ENCODE results near the gene AKAP1. TPM values are rescaled to one million over a fixed set of nuclear protein-coding genes. Genes with fewer than 3 reads are reported as not detected.

Gene AKAP1
- total RNA-seq, 2 experiments from 2014 or later, result 27.3 to 28.6 TPM

DNA sequence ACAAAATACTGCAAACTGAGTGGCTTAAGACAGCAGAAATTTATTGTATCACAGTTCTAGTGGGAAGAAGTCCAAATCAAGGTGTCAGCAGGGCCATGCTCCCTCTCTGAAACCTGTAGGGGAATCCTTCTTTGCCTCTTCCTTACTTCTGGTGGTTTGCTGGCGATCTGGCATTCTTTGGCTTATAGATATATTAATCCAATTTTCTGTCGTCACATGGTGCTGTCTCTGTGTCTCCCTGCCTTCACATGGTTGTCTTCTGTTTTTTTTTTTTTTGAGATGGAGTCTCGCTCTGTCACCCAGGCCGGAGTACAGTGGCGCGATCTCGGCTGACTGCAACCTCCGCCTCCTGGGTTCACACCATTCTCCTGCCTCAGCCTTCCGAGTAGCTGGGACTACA is 6.8 kb upstream of the AKAP1 start:
- no peaks in the 10 kb centered on the region for H3K9me3 Mint-ChIP-seq
- CTCF ChIA-PET, result no interaction called here
- H3K4me3 Mint-ChIP-seq, result no peak overlapping the region
- intact Hi-C loops (cut with micrococcal nuclease), result no loop called here
- no peaks in the 10 kb centered on the region for H3K36me3 Mint-ChIP-seq (ENCODE audit: low read depth)
- DNase-seq (no peak), ATAC-seq (no peak)
- TF ChIP-seq, protein P1, sequence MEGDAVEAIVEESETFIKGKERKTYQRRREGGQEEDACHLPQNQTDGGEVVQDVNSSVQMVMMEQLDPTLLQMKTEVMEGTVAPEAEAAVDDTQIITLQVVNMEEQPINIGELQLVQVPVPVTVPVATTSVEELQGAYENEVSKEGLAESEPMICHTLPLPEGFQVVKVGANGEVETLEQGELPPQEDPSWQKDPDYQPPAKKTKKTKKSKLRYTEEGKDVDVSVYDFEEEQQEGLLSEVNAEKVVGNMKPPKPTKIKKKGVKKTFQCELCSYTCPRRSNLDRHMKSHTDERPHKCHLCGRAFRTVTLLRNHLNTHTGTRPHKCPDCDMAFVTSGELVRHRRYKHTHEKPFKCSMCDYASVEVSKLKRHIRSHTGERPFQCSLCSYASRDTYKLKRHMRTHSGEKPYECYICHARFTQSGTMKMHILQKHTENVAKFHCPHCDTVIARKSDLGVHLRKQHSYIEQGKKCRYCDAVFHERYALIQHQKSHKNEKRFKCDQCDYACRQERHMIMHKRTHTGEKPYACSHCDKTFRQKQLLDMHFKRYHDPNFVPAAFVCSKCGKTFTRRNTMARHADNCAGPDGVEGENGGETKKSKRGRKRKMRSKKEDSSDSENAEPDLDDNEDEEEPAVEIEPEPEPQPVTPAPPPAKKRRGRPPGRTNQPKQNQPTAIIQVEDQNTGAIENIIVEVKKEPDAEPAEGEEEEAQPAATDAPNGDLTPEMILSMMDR (IDR thresholded peaks at IDR 0.05), result no peak
- POLR2A ChIA-PET, result no interaction called here
- peaks cover 2% of the 10 kb centered on the region for H3K27me3 Mint-ChIP-seq
- H3K4me1 Mint-ChIP-seq (ENCODE audit: low read depth), result peaks cover 17% of the 10 kb centered on the region
- H3K27ac Mint-ChIP-seq, result no peak overlapping the region

DNA sequence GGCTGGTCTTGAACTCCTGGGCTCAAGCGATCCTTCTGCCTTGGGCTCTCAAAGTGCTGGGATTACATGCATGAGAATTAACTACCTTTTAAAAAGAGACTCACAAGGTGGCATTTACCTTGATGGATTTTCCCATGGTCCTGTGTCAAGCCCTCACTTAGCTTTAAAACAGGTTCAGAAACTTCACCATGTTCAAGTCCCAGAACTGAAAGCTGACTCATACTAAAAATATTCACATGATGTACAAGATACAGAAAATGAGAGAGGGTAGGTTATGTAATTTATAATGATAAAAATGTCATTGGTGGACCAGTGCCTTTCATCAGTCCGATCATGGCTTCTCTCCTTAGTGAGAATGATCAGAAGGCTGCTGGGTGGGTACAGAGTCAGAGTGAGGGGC is 4.3 kb upstream of the AKAP1 start:
- TF ChIP-seq, protein P1 (IDR thresholded peaks at IDR 0.05), result no peak
- Mint-ChIP-seq H3K9me3 (no peaks in the 10 kb centered on the region), H3K36me3 (ENCODE audit: low read depth) (no peaks in the 10 kb centered on the region), H3K4me3 (no peak overlapping the region), H3K27me3 (peaks cover 2% of the 10 kb centered on the region), H3K4me1 (ENCODE audit: low read depth) (peaks cover 21% of the 10 kb centered on the region), H3K27ac (no peak overlapping the region)
- intact Hi-C loops (cut with micrococcal nuclease), result no loop called here
- ChIA-PET CTCF (interaction anchor here (1.9 kb wide), 1 partner anchor 9 kb away, joined by 5 read pairs; no protein-coding TSS in a partner anchor), POLR2A (no interaction called here)
- no peak for DNase-seq
- ATAC-seq, result no peak

DNA sequence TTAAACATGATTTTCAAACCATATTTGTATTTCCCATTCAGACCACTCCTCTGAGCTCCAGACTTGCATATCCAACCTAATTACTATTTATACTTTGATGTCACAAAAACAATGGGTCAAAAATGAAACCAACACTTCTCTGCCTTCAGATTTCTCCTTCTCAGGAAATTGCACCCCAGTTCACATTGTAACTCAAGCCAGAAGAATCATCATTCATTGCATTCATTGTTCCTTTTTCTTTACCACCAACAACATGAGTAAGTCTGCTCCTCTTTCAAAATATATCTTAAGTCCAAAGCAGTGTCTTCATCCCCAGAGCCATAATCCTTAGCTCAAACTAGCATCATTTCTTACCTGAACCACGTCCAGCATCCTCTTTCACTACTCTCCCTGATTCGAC is 2.6 kb upstream of the AKAP1 start:
- ChIA-PET POLR2A (no interaction called here), CTCF (interaction anchor here (1.2 to 1.4 kb wide), 3 partner anchors 10 to 262 kb away, joined by 3 to 4 read pairs (median 3); no protein-coding TSS in a partner anchor)
- H3K4me3 Mint-ChIP-seq, result no peak overlapping the region

DNA sequence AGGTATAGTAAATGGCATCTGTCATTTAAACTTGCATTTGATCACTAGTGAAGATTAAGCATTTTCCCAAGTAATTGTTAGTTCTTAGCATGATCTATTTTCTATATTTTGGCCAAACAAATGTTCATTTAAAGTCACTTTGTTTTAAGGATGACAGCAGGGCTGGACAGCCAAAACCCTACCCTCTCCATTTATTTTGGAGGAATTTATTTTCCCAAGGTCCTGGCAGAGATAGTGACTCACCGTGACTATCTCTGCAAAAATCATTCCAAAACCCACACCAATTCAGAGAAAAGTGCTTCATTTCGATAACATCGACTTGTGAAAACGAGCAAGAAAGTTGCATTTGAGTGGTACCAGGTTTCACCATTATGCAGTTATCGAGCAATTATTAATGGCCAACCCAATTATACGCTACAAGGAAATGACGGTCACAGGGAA is 665 bp upstream of the AKAP1 start:
- CTCF ChIA-PET, result interaction anchor here (1.2 kb wide), 1 partner anchor 265 kb away, joined by 3 read pairs; no protein-coding TSS in a partner anchor
- Mint-ChIP-seq H3K4me3 (peak overlapping the region; percentile 83), H3K27me3 (peaks cover 2% of the 10 kb centered on the region), H3K4me1 (ENCODE audit: low read depth) (peaks cover 45% of the 10 kb centered on the region), H3K27ac (peak overlapping the region; percentile 87), H3K9me3 (no peaks in the 10 kb centered on the region), H3K36me3 (ENCODE audit: low read depth) (peaks cover 8% of the 10 kb centered on the region)
- POLR2A ChIA-PET, result interaction anchor here (0.8 to 1.5 kb wide), 7 partner anchors 14 to 152 kb away, joined by 3 to 5 read pairs (median 4); no protein-coding TSS in a partner anchor
- ATAC-seq (peak; percentile 16), DNase-seq (no peak)
- TF ChIP-seq, protein P1 (IDR thresholded peaks at IDR 0.05), result no peak
- intact Hi-C loops (cut with micrococcal nuclease), result no loop called here

More for the DNA sequence above, 2.6 kb upstream of the AKAP1 start:
- Mint-ChIP-seq H3K9me3 (no peaks in the 10 kb centered on the region), H3K36me3 (ENCODE audit: low read depth) (peaks cover 6% of the 10 kb centered on the region), H3K4me1 (ENCODE audit: low read depth) (peaks cover 31% of the 10 kb centered on the region), H3K27ac (no peak overlapping the region), H3K27me3 (peaks cover 2% of the 10 kb centered on the region)
- ATAC-seq (no peak), DNase-seq (no peak)
- TF ChIP-seq, protein P1 (IDR thresholded peaks at IDR 0.05), result no peak
- intact Hi-C loops (cut with micrococcal nuclease), result no loop called here

DNA sequence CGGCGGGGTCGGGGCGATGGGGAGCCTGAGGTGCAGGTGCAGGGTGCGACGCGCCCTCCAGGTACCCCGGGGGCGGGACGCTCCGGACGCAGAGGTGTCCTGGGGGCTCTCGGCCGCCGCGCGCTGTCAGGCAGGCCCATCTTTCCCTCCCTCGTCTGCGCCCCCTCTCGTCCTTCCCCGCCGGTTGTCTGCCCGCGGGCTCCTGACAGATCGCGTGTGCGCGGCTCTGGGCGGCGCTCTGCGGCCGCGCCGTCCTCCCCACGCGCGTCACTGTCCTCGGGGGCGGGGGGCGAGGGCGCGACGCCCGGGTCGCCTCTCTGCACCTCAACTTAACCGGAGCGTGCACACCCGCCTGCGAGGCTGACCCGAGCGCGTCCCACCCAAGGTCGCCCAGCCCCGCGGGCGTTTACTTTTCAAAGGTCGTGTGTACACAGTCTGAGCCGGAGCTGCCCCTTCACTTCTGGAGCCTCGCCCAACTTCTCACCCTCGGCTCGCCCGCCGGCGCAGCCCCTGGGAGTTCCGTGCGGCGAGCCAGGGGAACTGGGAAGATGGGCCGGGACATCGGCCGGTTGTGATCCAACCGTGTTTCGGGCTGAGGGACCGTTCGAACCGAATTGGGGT is 512 bp downstream of the AKAP1 start:
- intact Hi-C loops (cut with micrococcal nuclease), result no loop called here

More for the DNA sequence above, 512 bp downstream of the AKAP1 start:
- TF ChIP-seq, protein P1 (IDR thresholded peaks at IDR 0.05), result peak; percentile 24
- Mint-ChIP-seq H3K27me3 (peaks cover 2% of the 10 kb centered on the region), H3K9me3 (no peaks in the 10 kb centered on the region), H3K27ac (peak overlapping the region; percentile 22), H3K4me3 (peak overlapping the region; percentile 83), H3K36me3 (ENCODE audit: low read depth) (peaks cover 8% of the 10 kb centered on the region), H3K4me1 (ENCODE audit: low read depth) (peaks cover 51% of the 10 kb centered on the region)
- DNase-seq (peak; percentile 63), ATAC-seq (peak; percentile 37)
- ChIA-PET CTCF (interaction anchor here (1.1 kb wide), 1 partner anchor 107 kb away, joined by 3 read pairs; the partner anchor contains the start of gene SCPEP1), POLR2A (interaction anchor here (0.6 to 1.5 kb wide), 8 partner anchors 12 to 1512 kb away, joined by 3 to 5 read pairs (median 3); no protein-coding TSS in a partner anchor)
